SK-N-SH (cell line): Measurements from ENCODE around the gene PLCB1. TPM values are rescaled to one million over a fixed set of nuclear protein-coding genes. Genes with fewer than 3 reads are reported as not detected.

Source experiments
- CTCF ChIA-PET: fragments of 300-600, 350-600 bp; formaldehyde crosslinking; extraction: SDS; loops from one replicate; lab custom pipeline; 2021; lab: Yijun Ruan, JAX
- POLR2A ChIA-PET: fragments of 350-600 bp; sonication (Branson Sonifier 250); formaldehyde crosslinking; extraction: SDS; loops from one replicate; lab custom pipeline; 2020; ENCODE audit warnings: antibody characterized with exemption, inconsistent platforms; lab: Yijun Ruan, JAX
- DNase-seq: peaks from one replicate; pipeline ENCODE4 v3.0.0; 2012
- H2AFZ ChIP-seq: fragments of 200-600 bp; sonication (generic); 2 replicates; pipeline ENCODE4 v1.8.1; 2016; ENCODE audit warnings: antibody characterized with exemption, mild to moderate bottlenecking, low read depth
- H3F3A ChIP-seq: fragments of 200-600 bp; sonication (generic); replicated peaks from 2 replicates; pipeline ENCODE3; 2016; ENCODE audit warnings: antibody characterized with exemption, mild to moderate bottlenecking; ENCODE audit not compliant: insufficient read depth
- H3K27ac ChIP-seq, 2 experiments: fragments of 200-500 bp in 1 of 2; fragments of 200-600 bp in 1 of 2; sonication (Bioruptor generic) in 1 of 2; sonication (generic), shearing (Covaris generic) in 1 of 2; 2 replicates each; pipeline versions ENCODE4 v1.5.1 to v1.6.1; 2014 to 2016; ENCODE audit warnings: low read depth in 2 of 2, inconsistent platforms in 1 of 2, low read length in 1 of 2, mild to moderate bottlenecking in 1 of 2, mixed read lengths in 1 of 2
- H3K27me3 ChIP-seq: fragments of 200-600 bp; sonication (generic), shearing (Covaris generic); 2 replicates; pipeline ENCODE4 v1.6.1; 2016; ENCODE audit warnings: mixed run types; ENCODE audit not compliant: insufficient read depth
- H3K36me3 ChIP-seq, 2 experiments: fragments of 200-500 bp in 1 of 2; fragments of 200-600 bp in 1 of 2; sonication (Bioruptor generic) in 1 of 2; sonication (generic) in 1 of 2; replicated peaks in 1 of 2; 2 replicates each; pipeline versions ENCODE3 to v1.5.1; 2014 to 2016; ENCODE audit warnings: low read length in 1 of 2, mild to moderate bottlenecking in 1 of 2; ENCODE audit not compliant: insufficient read depth in 2 of 2, control insufficient read depth in 1 of 2
- H3K4me1 ChIP-seq, 2 experiments: fragments of 200-500 bp in 1 of 2; fragments of 200-600 bp in 1 of 2; sonication (Bioruptor generic) in 1 of 2; sonication (generic), shearing (Covaris generic) in 1 of 2; 2 replicates each; pipeline versions ENCODE4 v1.5.1 to v1.6.1; 2014 to 2016; ENCODE audit warnings: low read depth in 1 of 2, low read length in 1 of 2, mixed run types in 1 of 2; ENCODE audit not compliant: insufficient read depth in 2 of 2, control insufficient read depth in 1 of 2
- H3K4me2 ChIP-seq: fragments of 200-600 bp; sonication (generic), shearing (Covaris generic); 2 replicates; pipeline ENCODE4 v1.6.1; 2017; ENCODE audit warnings: mixed run types
- H3K4me3 ChIP-seq, 2 experiments: fragments of 200-500 bp in 1 of 2; fragments of 200-600 bp in 1 of 2; sonication (Bioruptor generic) in 1 of 2; sonication (generic), shearing (Covaris generic) in 1 of 2; 2 replicates each; pipeline versions ENCODE4 v1.5.1 to v1.8.1; 2014 to 2016; ENCODE audit warnings: low read depth in 2 of 2, inconsistent platforms in 1 of 2, low read length in 1 of 2, mild to moderate bottlenecking in 1 of 2, mixed read lengths in 1 of 2, moderate library complexity in 1 of 2
- H3K79me2 ChIP-seq: fragments of 200-600 bp; sonication (generic); 2 replicates; pipeline ENCODE4 v1.8.1; 2017; ENCODE audit warnings: mild to moderate bottlenecking; ENCODE audit not compliant: insufficient read depth
- H3K9ac ChIP-seq: fragments of 200-600 bp; sonication (generic); 2 replicates; pipeline ENCODE4 v1.6.1; 2017; ENCODE audit warnings: mixed run types
- H3K9me2 ChIP-seq: fragments of 200-600 bp; sonication (generic); 2 replicates; pipeline ENCODE4 v1.6.1; 2017; ENCODE audit warnings: mixed run types
- H3K9me3 ChIP-seq: fragments of 200-600 bp; sonication (generic); 2 replicates; pipeline ENCODE4 v1.6.1; 2017; ENCODE audit warnings: mixed run types, mild to moderate bottlenecking, moderate library complexity
- H4K20me1 ChIP-seq: fragments of 200-600 bp; sonication (generic); 2 replicates; pipeline ENCODE4 v1.6.1; 2017; ENCODE audit warnings: mild to moderate bottlenecking, mixed run types; ENCODE audit not compliant: insufficient read depth
- CHD2 ChIP-seq: fragments of 150-350 bp; IDR thresholded peaks from 2 replicates; pipeline ENCODE4 v1.6.1; 2018; ENCODE audit warnings: low read length; ENCODE audit not compliant: partially characterized antibody
- ELF1 ChIP-seq: IDR thresholded peaks from 2 replicates; pipeline ENCODE4 v1.4.0; 2012
- EP300 ChIP-seq, 2 experiments: IDR thresholded peaks; 2 replicates each; pipeline versions ENCODE4 v1.4.0 to v1.6.1; 2012; ENCODE audit warnings: borderline replicate concordance in 1 of 2, low read depth in 1 of 2, low read length in 1 of 2
- EZH2phosphoT487 ChIP-seq: fragments of 200-600 bp; sonication (generic); IDR thresholded peaks from 2 replicates; pipeline ENCODE4 v1.6.1; 2017; ENCODE audit warnings: low read depth, mixed run types, mild to moderate bottlenecking, antibody characterized with exemption, moderate library complexity, borderline replicate concordance
- FOSL2 ChIP-seq: IDR thresholded peaks from 2 replicates; pipeline ENCODE4 v1.4.0; 2012; ENCODE audit warnings: low read depth, mild to moderate bottlenecking, moderate library complexity, borderline replicate concordance
- FOXM1 ChIP-seq: IDR thresholded peaks from 2 replicates; pipeline ENCODE4 v1.4.0; 2012; ENCODE audit warnings: low read depth, mild to moderate bottlenecking
- GABPA ChIP-seq: IDR thresholded peaks from 2 replicates; pipeline ENCODE4 v1.4.0; 2012; ENCODE audit warnings: low read depth, mild to moderate bottlenecking
- MXI1 ChIP-seq: IDR thresholded peaks from 2 replicates; pipeline ENCODE4 v1.6.1; 2012; ENCODE audit warnings: mild to moderate bottlenecking, low read depth, low read length, improper control_type of control experiment
- NRF1 ChIP-seq: IDR thresholded peaks from 2 replicates; pipeline ENCODE4 v1.6.1; 2012; ENCODE audit warnings: low read depth, mild to moderate bottlenecking, low read length
- POLR2AphosphoS5 ChIP-seq: IDR thresholded peaks from 2 replicates; pipeline ENCODE4 v1.6.1; 2012; ENCODE audit warnings: low read depth, low read length
- RAD21 ChIP-seq: IDR thresholded peaks from 2 replicates; pipeline ENCODE4 v1.6.1; 2012; ENCODE audit warnings: mild to moderate bottlenecking, low read length
- RXRA ChIP-seq: IDR thresholded peaks from 2 replicates; pipeline ENCODE4 v1.4.0; 2012; ENCODE audit warnings: low read depth, mild to moderate bottlenecking, borderline replicate concordance
- SIN3A ChIP-seq: IDR thresholded peaks from 2 replicates; pipeline ENCODE4 v1.6.1; 2012; ENCODE audit warnings: low read depth, mild to moderate bottlenecking, low read length, moderate library complexity, borderline replicate concordance
- TEAD4 ChIP-seq: IDR thresholded peaks from 2 replicates; pipeline ENCODE4 v1.4.0; 2012; ENCODE audit warnings: mild to moderate bottlenecking, borderline replicate concordance; ENCODE audit not compliant: insufficient read depth
- WGBS: methylation state at CpG from one replicate; pipeline ENCODE4 v1.1.6; 2017; ENCODE audit warnings: low lambda C conversion rate; 5-methylcytosine and 5-hydroxymethylcytosine counted together
- polyA plus RNA-seq, 3 experiments: library from polyadenylated mRNA; depleted of rRNA; stranded (reverse); fragments of >200 nt; gene quantifications; 2 replicates each; pipeline ENCODE4 v1.2.3, GENCODE V29; 2012
- TF ChIP-seq, protein P1 (sequence below): IDR thresholded peaks from 2 replicates; pipeline ENCODE4 v1.6.1; 2012; ENCODE audit warnings: mild to moderate bottlenecking, low read depth, low read length, moderate library complexity
- TF ChIP-seq, protein P2 (sequence below): fragments of 200-600 bp; sonication (generic); IDR thresholded peaks from 2 replicates; pipeline ENCODE4 v1.6.1; 2017; ENCODE audit warnings: antibody characterized with exemption, mild to moderate bottlenecking, moderate library complexity

PLCB1 gene
- polyA plus RNA-seq, 1 of the 3 experiments (the other 2 are of a cell fraction) = 10.5 TPM

DNA sequence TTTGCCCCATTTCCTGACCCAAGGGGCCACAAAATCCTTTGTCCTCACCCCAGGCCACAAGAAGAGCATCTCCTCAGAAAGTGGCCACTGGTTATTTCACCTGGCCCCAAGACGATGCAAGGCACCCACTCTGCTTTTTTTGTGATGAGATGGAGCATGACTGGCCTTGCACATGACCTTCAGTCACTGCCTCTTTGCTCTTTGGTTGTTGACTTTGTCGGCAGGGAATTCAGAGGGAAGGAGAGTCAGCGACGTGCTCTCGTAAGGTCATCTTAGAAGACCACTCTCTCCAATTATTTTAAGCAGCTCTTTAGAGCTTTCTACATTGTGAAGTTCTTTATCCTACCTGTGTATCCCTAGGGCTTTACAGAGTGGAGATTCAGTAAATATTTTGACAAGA lies 306.7 kb downstream of the PLCB1 start:
- CTCF ChIA-PET = no interaction called here
- H4K20me1 ChIP-seq = no peaks in the 10 kb centered on the region
- no peaks in the 10 kb centered on the region for H3K9me2 ChIP-seq
- H3K4me3 ChIP-seq = no peak overlapping the region
- H3K4me1 ChIP-seq = peaks cover 2 to 3% of the 10 kb centered on the region in 2 experiments; a peak in 2 of 4 replicates
- no peak overlapping the region for H3K27ac ChIP-seq
- no peak overlapping the region for H2AFZ ChIP-seq
- no peak for TF ChIP-seq SIN3A
- no peak for TF ChIP-seq GABPA
- TF ChIP-seq RAD21 = no peak
- TF ChIP-seq CHD2 = no peak
- no peak for TF ChIP-seq MXI1
- TF ChIP-seq EP300 (IDR thresholded peaks at IDR 0.05; ENCODE audit: borderline replicate concordance in 1 of 2, low read depth in 1 of 2, low read length in 1 of 2) = no peak
- TF ChIP-seq ELF1 = no peak
- no peak for TF ChIP-seq FOXM1
- TF ChIP-seq NRF1 = no peak
- TF ChIP-seq, protein P1, sequence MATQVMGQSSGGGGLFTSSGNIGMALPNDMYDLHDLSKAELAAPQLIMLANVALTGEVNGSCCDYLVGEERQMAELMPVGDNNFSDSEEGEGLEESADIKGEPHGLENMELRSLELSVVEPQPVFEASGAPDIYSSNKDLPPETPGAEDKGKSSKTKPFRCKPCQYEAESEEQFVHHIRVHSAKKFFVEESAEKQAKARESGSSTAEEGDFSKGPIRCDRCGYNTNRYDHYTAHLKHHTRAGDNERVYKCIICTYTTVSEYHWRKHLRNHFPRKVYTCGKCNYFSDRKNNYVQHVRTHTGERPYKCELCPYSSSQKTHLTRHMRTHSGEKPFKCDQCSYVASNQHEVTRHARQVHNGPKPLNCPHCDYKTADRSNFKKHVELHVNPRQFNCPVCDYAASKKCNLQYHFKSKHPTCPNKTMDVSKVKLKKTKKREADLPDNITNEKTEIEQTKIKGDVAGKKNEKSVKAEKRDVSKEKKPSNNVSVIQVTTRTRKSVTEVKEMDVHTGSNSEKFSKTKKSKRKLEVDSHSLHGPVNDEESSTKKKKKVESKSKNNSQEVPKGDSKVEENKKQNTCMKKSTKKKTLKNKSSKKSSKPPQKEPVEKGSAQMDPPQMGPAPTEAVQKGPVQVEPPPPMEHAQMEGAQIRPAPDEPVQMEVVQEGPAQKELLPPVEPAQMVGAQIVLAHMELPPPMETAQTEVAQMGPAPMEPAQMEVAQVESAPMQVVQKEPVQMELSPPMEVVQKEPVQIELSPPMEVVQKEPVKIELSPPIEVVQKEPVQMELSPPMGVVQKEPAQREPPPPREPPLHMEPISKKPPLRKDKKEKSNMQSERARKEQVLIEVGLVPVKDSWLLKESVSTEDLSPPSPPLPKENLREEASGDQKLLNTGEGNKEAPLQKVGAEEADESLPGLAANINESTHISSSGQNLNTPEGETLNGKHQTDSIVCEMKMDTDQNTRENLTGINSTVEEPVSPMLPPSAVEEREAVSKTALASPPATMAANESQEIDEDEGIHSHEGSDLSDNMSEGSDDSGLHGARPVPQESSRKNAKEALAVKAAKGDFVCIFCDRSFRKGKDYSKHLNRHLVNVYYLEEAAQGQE = no peak
- no peak for TF ChIP-seq EZH2phosphoT487
- no peak for TF ChIP-seq TEAD4
- TF ChIP-seq RXRA = no peak
- no peak for TF ChIP-seq FOSL2
- 85% methylated on average over 5 of the region's 5 CpGs for WGBS
- no peak overlapping the region for H3K4me2 ChIP-seq
- no peak for DNase-seq
- no peaks in the 10 kb centered on the region for H3K27me3 ChIP-seq
- no peaks in the 10 kb centered on the region for H3K79me2 ChIP-seq
- POLR2A ChIA-PET = no interaction called here
- H3F3A ChIP-seq = peaks cover 5% of the 10 kb centered on the region
- H3K9me3 ChIP-seq = no peaks in the 10 kb centered on the region
- H3K36me3 ChIP-seq = no peaks in the 10 kb centered on the region
- H3K9ac ChIP-seq = no peak overlapping the region

DNA sequence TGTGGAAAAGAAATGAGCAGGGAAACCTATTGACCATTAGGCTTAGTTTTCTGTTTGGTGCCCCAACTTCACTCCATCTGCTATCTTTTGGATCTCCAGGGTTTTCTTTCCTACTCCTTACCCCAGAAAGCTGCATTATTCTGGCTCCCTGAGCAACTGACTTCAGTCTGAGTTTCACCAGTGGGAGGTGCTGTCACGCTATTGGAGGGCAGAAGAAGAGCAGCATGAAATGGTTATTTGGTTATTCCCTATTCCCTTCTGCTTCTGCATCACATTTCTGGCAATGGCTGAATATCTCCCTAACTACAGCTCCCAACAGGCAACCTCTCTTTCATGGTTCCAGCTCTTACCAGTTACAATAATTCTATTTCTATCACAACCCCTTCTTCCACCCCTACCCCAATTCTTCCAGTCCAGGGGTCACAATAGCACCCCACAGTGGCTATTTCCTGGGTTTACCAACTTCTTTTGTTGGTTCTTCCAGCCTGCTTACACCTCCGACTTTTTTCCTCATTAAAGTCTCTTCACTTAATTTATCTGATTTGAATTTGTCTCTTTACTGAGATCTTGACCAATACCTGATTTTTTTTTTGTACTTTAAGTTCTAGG lies 311.5 kb downstream of the PLCB1 start:
- Histone ChIP-seq H3K36me3 (no peaks in the 10 kb centered on the region), H3K4me2 (no peak overlapping the region), H3F3A (no peaks in the 10 kb centered on the region), H3K9me2 (no peaks in the 10 kb centered on the region), H3K79me2 (no peaks in the 10 kb centered on the region), H3K4me1 (no peaks in the 10 kb centered on the region), H3K9me3 (no peaks in the 10 kb centered on the region), H3K9ac (no peak overlapping the region), H3K27me3 (no peaks in the 10 kb centered on the region), H3K27ac (no peak overlapping the region), H2AFZ (no peak overlapping the region), H3K4me3 (no peak overlapping the region), H4K20me1 (no peaks in the 10 kb centered on the region)
- ChIA-PET POLR2A (no interaction called here), CTCF (interaction anchor here (0.8 to 1.3 kb wide), 2 partner anchors 9 to 400 kb away, joined by 3 read pairs; no protein-coding TSS in a partner anchor)
- DNase-seq = no peak
- TF ChIP-seq, protein P2, sequence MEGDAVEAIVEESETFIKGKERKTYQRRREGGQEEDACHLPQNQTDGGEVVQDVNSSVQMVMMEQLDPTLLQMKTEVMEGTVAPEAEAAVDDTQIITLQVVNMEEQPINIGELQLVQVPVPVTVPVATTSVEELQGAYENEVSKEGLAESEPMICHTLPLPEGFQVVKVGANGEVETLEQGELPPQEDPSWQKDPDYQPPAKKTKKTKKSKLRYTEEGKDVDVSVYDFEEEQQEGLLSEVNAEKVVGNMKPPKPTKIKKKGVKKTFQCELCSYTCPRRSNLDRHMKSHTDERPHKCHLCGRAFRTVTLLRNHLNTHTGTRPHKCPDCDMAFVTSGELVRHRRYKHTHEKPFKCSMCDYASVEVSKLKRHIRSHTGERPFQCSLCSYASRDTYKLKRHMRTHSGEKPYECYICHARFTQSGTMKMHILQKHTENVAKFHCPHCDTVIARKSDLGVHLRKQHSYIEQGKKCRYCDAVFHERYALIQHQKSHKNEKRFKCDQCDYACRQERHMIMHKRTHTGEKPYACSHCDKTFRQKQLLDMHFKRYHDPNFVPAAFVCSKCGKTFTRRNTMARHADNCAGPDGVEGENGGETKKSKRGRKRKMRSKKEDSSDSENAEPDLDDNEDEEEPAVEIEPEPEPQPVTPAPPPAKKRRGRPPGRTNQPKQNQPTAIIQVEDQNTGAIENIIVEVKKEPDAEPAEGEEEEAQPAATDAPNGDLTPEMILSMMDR = peak; percentile 22
- TF ChIP-seq POLR2AphosphoS5 (no peak), MXI1 (no peak), CHD2 (no peak)
- WGBS = 52% methylated on average over 2 of the region's 2 CpGs
